Globus pallidus (tissue), 1 donor: ENCODE measurements around the gene FIGNL2.

Source experiments
- DNase-seq: peaks from one replicate; pipeline ENCODE4 v3.0.0-alpha.2; 2015; ENCODE audit warnings: low spot score

The FIGNL2 gene

GRCh38 chr12:51855586-51856428 is 7.3 kb upstream of the FIGNL2 start:
- DNase-seq: no peak

GRCh38 chr12:51852404-51853137 is 4.1 kb upstream of the FIGNL2 start:
- no peak for DNase-seq

GRCh38 chr12:51851413-51852124 is 3.1 kb upstream of the FIGNL2 start:
- DNase-seq: no peak

- DNase-seq: no peak
These were observed 2.4 kb upstream of the FIGNL2 start for GRCh38 chr12:51850965-51851299.

- no peak for DNase-seq
These were observed 1.8 kb upstream of the FIGNL2 start for GRCh38 chr12:51850081-51850964.

- DNase-seq: no peak
These were observed 570 bp upstream of the FIGNL2 start for GRCh38 chr12:51848841-51849735.

GRCh38 chr12:51847643-51848325 is 734 bp downstream of the FIGNL2 start:
- no peak for DNase-seq

- no peak for DNase-seq
These were observed 1.4 kb downstream of the FIGNL2 start for GRCh38 chr12:51846911-51847642.

- no peak for DNase-seq
These were observed 2.2 kb downstream of the FIGNL2 start for GRCh38 chr12:51846271-51846691.

- DNase-seq: no peak
These were observed 3.0 kb downstream of the FIGNL2 start for GRCh38 chr12:51845482-51845881.

- no peak for DNase-seq
These were observed 3.7 kb downstream of the FIGNL2 start for GRCh38 chr12:51844854-51845253.

- no peak for DNase-seq
These were observed 6.8 kb downstream of the FIGNL2 start for GRCh38 chr12:51841727-51842126.

- DNase-seq: no peak
These were observed 7.6 kb downstream of the FIGNL2 start for GRCh38 chr12:51840966-51841365.

GRCh38 chr12:51839310-51839947 is 9.1 kb downstream of the FIGNL2 start:
- no peak for DNase-seq

GRCh38 chr12:51838762-51839161 is 9.8 kb downstream of the FIGNL2 start:
- no peak for DNase-seq

GRCh38 chr12:51838036-51838435 is 10.5 kb downstream of the FIGNL2 start:
- no peak for DNase-seq

- DNase-seq: no peak
These were observed 11.2 kb downstream of the FIGNL2 start for GRCh38 chr12:51837286-51837685.

GRCh38 chr12:51836827-51837173 is 11.7 kb downstream of the FIGNL2 start:
- DNase-seq: no peak
